Pancreas (tissue), 10 donors: ENCODE data around the gene TMEM187. TPM values are rescaled to one million over a fixed set of nuclear protein-coding genes. Genes with fewer than 3 reads are reported as not detected.

Source experiments
- ATAC-seq, 4 donors: fragments of 200-7000 bp; cut with Tn5 transposase; one replicate each; pipeline versions ENCODE4 v1.8.0 to v1.9.1; 2020; ENCODE audit warnings: mild to moderate bottlenecking in 4 of 4, moderate library complexity in 4 of 4
- DNase-seq, 6 donors: peaks; one replicate each; pipeline ENCODE4 v3.0.0-alpha.2; 2020
- FAIRE-seq: peaks from 2 replicates; lab custom pipeline; 2012; peaks lifted over from hg19 to GRCh38; lab: Jason Lieb, UNC
- H3K27ac ChIP-seq, 4 donors: fragments of 200-600 bp; sonication (generic); 1 replicate in 3 of 4; 2 replicates in 1 of 4; pipeline versions ENCODE4 v1.5.0 to v1.8.0; 2020
- H3K27me3 ChIP-seq, 4 donors: fragments of 200-600 bp; one replicate each; pipeline ENCODE4 v1.8.0; 2021
- H3K36me3 ChIP-seq, 3 donors: fragments of 200-600 bp; sonication (generic) in 1 of 3; one replicate each; pipeline versions ENCODE4 v1.5.0 to v1.8.0; 2020 to 2021
- H3K4me1 ChIP-seq, 3 donors: fragments of 200-600 bp; one replicate each; pipeline ENCODE4 v1.8.0; 2021
- H3K4me3 ChIP-seq, 4 donors: fragments of 200-600 bp; sonication (generic) in 2 of 4; one replicate each; pipeline versions ENCODE4 v1.5.0 to v1.8.0; 2020 to 2021
- H3K9me3 ChIP-seq, 4 donors: fragments of 200-600 bp; one replicate each; pipeline ENCODE4 v1.8.0; 2021
- WGBS, 2 donors: extraction: QIAGEN DNeasy Blood & Tissue Kit; methylation state at CpG; one replicate each; pipeline ENCODE4 v1.1.7; 2013; 5-methylcytosine and 5-hydroxymethylcytosine counted together
- intact Hi-C, 3 donors: fragments of 100-400 bp; cut with DNase I; formaldehyde crosslinking; loops; one replicate each; pipeline versions ENCODE4 v1.11.1 to v1.14.2; 2022
- polyA plus RNA-seq, 2 donors: library from polyadenylated mRNA; stranded (reverse); fragments of 200-250 nt; gene quantifications; one replicate each; pipeline ENCODE4 v1.2.3, GENCODE V29; 2013
- total RNA-seq, 6 donors: library from RNA; stranded (reverse); fragmentation: NEBNext Ultra II Directional in 4 of 6; extraction: Animal tissue kit (Norgen Biotek cat#: 25700) in 4 of 6; gene quantifications; one replicate each; pipeline versions ENCODE4 v1.2.1 to v1.2.4, GENCODE V29; 2021 to 2023
- TF ChIP-seq, protein P1 (sequence below), 4 donors: fragments of 200-600 bp; sonication (generic) in 3 of 4; IDR thresholded peaks; one replicate each; pipeline versions ENCODE4 v1.5.0 to v1.8.0; 2021; ENCODE audit warnings: antibody characterized with exemption in 4 of 4
- donor health status: healthy with polysubstance abuse.
- donor health status: DM: no; HTN: no; CAD: no; lungs with moderate emphysema.
- donor health status: DM: no; HTN: no; CAD: no.
- donor health status: control.
- donor health status: control.
- donor health status: Bipolar disorder and iron deficiency.
- donor health status: DM: yes; HTN: yes; CAD: no.
- donor health status: DM: no; HTN: no; CAD: no.
- donor health status: DM: no; HTN: no; CAD: no.
- donor health status: DM: yes; HTN: yes; CAD: no.

Gene TMEM187
- total and polyA plus RNA-seq, 8 donors = 5.2 to 12.4 (median 8.3) TPM

DNA sequence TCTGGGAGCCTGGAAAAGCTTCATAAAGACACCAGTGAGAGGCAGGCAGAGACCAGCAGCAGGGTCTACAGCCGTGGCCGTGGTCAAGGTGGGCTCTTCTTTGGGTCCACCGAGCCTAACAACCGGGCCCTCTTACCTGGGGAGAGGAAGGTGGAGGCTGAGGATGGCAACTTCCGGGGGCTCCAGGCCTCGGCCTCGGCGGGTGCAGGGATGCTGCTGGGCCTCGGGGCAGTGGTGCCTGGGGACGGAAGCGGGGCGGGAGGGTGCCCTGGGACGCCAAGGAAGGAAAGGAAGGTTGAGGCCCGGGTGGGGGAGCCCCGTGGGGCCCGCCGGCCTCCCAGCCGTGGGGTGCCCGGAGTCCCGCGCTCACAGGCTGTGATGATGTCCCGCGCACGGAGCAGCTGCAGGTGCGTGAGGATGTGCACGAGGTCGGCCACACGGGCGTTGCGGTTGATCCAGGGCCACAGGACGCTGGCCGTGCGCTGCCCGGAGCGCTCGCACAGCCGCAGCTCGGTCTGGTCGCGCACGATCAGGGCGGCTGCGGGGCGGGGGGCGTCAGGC lies 46.6 kb downstream of the TMEM187 start:
- TF ChIP-seq, protein P1, sequence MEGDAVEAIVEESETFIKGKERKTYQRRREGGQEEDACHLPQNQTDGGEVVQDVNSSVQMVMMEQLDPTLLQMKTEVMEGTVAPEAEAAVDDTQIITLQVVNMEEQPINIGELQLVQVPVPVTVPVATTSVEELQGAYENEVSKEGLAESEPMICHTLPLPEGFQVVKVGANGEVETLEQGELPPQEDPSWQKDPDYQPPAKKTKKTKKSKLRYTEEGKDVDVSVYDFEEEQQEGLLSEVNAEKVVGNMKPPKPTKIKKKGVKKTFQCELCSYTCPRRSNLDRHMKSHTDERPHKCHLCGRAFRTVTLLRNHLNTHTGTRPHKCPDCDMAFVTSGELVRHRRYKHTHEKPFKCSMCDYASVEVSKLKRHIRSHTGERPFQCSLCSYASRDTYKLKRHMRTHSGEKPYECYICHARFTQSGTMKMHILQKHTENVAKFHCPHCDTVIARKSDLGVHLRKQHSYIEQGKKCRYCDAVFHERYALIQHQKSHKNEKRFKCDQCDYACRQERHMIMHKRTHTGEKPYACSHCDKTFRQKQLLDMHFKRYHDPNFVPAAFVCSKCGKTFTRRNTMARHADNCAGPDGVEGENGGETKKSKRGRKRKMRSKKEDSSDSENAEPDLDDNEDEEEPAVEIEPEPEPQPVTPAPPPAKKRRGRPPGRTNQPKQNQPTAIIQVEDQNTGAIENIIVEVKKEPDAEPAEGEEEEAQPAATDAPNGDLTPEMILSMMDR (IDR thresholded peaks at IDR 0.05) = no peak
- peak overlapping the region; percentile 27 to 68 (median 43) for H3K4me3 ChIP-seq
- H3K27ac ChIP-seq = peak overlapping the region in 3 of 4 donors; percentile 42 to 63 (median 48)
- 0 to 29% methylated on average over 35 to 45 of the region's 45 CpGs for WGBS, 2 donors
- H3K36me3 ChIP-seq = no peaks in the 10 kb centered on the region
- H3K27me3 ChIP-seq = no peaks in the 10 kb centered on the region
- peak in 1 of 4 donors; percentile 2 for ATAC-seq
- intact Hi-C loops = no loop called here
- DNase-seq = peak in 1 of 6 donors; percentile 62
- H3K4me1 ChIP-seq = no peaks in the 10 kb centered on the region
- FAIRE-seq = no peak
- no peaks in the 10 kb centered on the region for H3K9me3 ChIP-seq

DNA sequence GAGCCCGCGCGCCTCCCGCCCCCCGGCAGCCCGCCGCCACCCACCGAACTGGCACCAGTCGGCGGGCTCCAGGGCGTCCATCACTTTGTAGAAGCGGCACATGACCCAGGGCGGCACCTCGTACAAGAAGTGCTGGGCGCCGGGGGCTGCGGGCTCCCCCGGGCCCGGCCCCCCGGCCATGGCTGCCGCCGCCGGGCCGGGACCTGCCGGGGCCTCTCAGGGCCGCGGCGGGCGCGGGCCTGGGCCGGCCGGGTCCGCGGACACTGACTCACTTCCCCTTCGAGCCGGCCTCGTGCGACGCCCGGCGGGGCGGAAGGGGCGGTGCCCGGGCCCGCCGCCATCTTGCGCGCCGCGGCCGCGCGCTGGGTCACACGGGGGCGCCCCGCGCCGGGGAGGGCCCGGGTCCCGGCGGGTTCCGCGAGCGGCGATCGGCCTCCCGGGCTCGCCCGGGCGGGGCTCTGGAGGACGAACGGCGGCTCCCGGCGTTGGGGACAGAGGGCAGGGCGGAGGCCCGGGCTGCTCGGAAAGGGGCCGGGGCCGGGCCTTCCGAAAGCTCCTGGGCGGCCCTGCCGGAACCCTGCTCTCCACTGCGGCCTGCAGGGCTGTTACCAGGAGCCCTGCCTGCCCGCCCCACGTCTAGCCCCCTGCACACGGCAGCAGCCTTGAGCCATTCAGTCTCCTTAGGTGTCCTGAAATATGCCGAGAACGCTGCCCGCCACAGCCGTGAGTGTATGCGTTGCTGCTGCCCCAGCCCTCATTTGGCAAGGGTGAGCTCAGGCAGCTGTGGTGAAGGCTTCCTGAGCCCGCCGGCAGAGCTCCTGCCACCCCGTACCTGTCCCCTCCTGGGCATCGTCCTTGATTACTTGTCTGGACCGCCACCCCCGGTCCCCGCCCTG lies 47.3 kb downstream of the TMEM187 start, which contains the start of gene IRAK1:
TSS of gene IRAK1 (minus strand) at position 270 of the 896 bp plus-strand sequence. CDS start at position 180, 90 bp downstream.
- Histone ChIP-seq H3K9me3 (no peaks in the 10 kb centered on the region), H3K27ac (peak within 1 kb of the TSS; percentile 46 to 86 (median 72)), H3K27me3 (no peaks in the 10 kb centered on the region), H3K36me3 (no peaks in the 10 kb centered on the region), H3K4me3 (peak within 1 kb of the TSS; percentile 27 to 68 (median 43)), H3K4me1 (no peaks in the 10 kb centered on the region)
- FAIRE-seq = no peak
- peak; percentile 76 to 88 (median 84) for ATAC-seq
- peak in 5 of 6 donors; percentile 43 to 85 (median 61) for DNase-seq
- 1 to 27% methylated on average over 64 to 99 of the region's 99 CpGs for WGBS, 2 donors
- intact Hi-C loops = no loop called here
- TF ChIP-seq, protein P1 (IDR thresholded peaks at IDR 0.05) = no peak

DNA sequence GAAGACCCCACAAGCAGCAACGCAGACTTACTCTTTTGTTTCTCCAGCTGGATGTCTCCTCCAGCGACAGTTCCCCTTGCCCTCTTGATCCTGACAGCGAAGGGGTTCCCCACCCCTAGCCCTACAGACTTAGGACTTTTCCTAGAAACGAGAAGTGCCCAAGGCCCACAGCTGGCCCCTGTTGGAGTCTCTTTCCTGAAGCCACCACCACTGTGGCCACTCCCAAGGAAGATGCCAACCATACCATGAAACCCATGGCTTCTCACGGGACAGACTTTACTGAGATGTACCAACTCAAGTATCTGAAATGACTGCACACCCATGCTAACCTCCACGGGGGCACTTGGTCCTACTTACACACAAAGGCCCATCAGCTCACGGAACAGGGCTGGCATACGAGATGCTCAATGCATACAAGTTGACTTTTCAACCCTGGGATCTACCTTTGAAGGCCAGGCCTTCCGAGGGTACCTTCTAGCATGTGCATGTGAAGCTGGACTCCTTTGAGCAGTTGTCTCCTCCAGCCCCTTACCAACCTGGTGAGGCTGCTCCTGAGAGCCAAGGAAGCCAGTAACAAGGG lies 48.1 kb downstream of the TMEM187 start:
- peak overlapping the region in 3 of 4 donors; percentile 16 to 53 (median 51) for H3K4me3 ChIP-seq
- H3K4me1 ChIP-seq = no peaks in the 10 kb centered on the region
- FAIRE-seq = no peak

DNA sequence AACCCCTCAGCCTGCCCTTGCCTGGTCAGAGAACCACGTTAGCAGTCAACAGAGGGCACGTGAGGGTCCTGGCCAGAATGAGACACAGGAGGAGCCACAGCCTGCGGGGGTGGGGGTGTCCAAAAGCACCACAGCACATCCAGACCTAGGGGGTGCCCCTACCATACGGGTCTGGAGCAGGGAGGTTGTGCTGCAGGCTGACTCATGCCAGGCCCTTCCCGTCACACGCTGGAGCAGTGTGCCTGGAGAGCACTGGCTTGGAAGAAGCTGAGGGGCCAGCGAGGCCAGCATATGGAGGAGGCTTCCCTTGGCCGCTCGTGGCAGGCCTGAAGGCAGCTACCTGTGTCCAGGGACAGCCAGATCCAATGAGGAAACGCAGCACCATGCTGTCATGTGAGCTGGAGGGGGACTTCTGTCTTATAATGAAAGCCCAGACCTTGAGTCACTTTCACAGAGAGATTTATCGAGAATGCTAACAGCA lies 48.6 kb downstream of the TMEM187 start:
- Histone ChIP-seq H3K36me3 (no peaks in the 10 kb centered on the region), H3K27ac (peak overlapping the region in 1 of 4 donors; percentile 86), H3K4me3 (no peak overlapping the region), H3K4me1 (no peaks in the 10 kb centered on the region), H3K9me3 (no peaks in the 10 kb centered on the region), H3K27me3 (peaks cover 0 to 3% (median 0%) of the 10 kb centered on the region in 4 donors)
- FAIRE-seq (no peak), ATAC-seq (peak in 1 of 4 donors; percentile 38), DNase-seq (peak in 1 of 6 donors; percentile 53)
- TF ChIP-seq, protein P1 (IDR thresholded peaks at IDR 0.05) = no peak
- intact Hi-C loops = no loop called here
- whole genome bisulfite sequencing, 2 donors = 75 to 82% methylated on average over 11 of the region's 11 CpGs

More for the DNA sequence above, 48.1 kb downstream of the TMEM187 start:
- WGBS, 2 donors = 50 to 68% methylated on average over 9 of the region's 9 CpGs
- H3K9me3 ChIP-seq = no peaks in the 10 kb centered on the region
- ATAC-seq (peak in 2 of 4 donors; percentile 7 to 12), DNase-seq (no peak)
- TF ChIP-seq, protein P1 (IDR thresholded peaks at IDR 0.05) = no peak
- intact Hi-C loops = no loop called here
- no peaks in the 10 kb centered on the region for H3K36me3 ChIP-seq
- peaks cover 0 to 1% (median 0%) of the 10 kb centered on the region in 4 donors for H3K27me3 ChIP-seq
- H3K27ac ChIP-seq = peak overlapping the region; percentile 46 to 86 (median 72)
